OCI-LY1 (cell line): ENCODE measurements around the gene PRDM8.

Source experiments
- CTCF ChIP-seq: fragments of 200-600 bp; sonication (generic), shearing (Covaris generic); IDR thresholded peaks from 2 replicates; pipeline ENCODE4 v1.5.1; 2017; ENCODE audit warnings: mild to moderate bottlenecking, antibody characterized with exemption, low read length, moderate library complexity, mixed read lengths
- EZH2 ChIP-seq: fragments of 200-600 bp; sonication (generic), shearing (Covaris generic); IDR thresholded peaks from 2 replicates; pipeline ENCODE4 v1.8.0; 2017; ENCODE audit warnings: borderline replicate concordance, mixed run types, mild to moderate bottlenecking, antibody characterized with exemption, low read length, moderate library complexity, mixed read lengths

DNA sequence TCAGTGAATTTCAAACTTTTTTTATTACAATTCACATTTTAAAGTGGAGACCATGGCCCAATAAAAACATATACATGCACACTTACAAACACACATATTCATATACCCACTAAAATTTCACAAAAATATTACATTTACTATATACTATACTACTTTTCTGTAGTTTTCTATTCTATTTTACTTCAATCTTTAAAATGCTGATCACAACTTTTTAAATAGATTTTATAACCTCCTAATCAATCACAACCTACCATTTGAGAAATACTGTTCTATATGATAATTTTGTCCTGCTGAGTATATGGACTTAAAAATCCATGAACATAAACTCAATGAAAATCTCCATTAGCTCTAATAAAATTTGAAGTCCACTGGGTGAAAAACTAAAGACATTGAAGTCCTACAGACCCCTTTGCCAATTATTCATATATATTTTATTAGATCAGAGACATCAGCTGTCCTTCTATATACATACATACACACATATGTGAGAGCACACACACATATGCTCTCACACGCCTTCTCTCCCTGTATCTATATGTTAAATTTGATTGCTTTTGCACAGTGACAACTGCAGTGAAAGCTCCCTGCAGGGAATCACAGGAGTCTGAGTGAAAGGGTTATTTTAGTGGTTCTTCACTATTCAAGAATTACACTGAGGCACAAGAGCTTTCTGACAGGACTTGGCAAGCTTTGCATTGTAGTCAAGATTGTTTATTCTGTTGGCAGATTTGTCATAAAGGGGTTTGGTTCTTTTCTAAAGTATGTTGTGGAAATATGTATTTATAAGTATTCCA, 46.7 kb upstream of the PRDM8 start:
- no peak for TF ChIP-seq CTCF
- TF ChIP-seq EZH2, result no peak
